ENCODE results near the gene ATE1.

The ATE1 gene

DNA sequence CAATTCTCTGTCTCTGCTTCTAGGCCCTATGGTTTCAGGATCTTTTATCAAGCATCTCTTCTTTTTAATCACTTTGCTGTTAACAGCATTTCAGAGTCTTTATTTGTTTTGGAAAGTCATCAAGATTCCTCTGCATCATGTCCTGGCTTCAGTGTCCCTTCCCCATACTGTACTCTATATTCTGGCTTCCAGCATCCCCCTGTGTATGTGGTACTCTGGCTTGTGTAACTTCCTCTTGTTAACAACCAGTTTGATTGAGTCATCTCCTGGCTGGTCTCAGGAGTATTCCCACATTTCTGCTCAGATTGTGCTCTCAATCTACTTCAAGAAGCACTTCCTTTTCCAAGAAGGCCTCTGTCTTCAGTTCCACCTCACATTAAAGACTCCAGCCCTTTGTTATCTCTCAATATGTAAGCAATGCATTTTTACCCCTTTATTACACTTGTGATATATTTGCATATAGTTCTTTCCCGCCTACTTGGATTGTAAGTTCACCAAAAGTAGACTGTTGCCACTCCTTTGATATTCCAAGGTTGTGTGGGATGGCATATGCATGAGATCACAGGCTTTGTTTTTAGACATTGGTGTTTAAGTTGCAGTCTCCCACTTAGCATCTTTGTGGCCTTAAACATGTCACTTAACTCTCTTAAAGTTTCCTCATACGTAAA is 15.1 kb upstream of the ATE1 start:
- H3K27ac ChIP-seq: peak overlapping the region; percentile 29
- no peak for TF ChIP-seq CTCF (conservative IDR thresholded peaks at IDR 0.05)

GRCh38 chr10:121941532-121941931 is 13.7 kb upstream of the ATE1 start:
- no peak for TF ChIP-seq CTCF (conservative IDR thresholded peaks at IDR 0.05)

DNA sequence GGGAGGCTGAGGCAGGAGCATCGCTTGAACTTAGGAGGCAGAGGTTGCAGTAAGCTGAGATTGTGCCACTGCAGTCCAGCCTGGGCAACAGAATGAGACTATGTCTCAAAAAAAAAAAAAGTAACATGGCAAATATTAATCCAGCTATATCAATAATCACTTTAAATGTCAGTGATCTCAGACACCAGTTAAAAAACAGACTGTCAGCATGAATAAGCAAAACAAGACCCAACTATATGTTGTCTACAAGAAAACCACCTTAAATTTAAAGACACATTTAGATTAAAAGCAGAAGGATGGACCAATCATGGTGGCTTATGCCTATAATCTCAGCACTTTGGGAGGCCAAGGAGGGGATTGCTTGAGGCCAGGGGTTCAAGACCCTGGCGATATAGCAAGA is 8.5 kb upstream of the ATE1 start:
- TF ChIP-seq CTCF (conservative IDR thresholded peaks at IDR 0.05): no peak
- peak overlapping the region; percentile 43; the same call in 1 of the 2 replicates for H3K27ac ChIP-seq

More at GRCh38 chr10:121941532-121941931, 13.7 kb upstream of the ATE1 start:
- no peak overlapping the region for H3K27ac ChIP-seq

GRCh38 chr10:121935702-121936101 is 7.9 kb upstream of the ATE1 start:
- H3K27ac ChIP-seq: peak overlapping the region; percentile 43
- no peak for TF ChIP-seq CTCF (conservative IDR thresholded peaks at IDR 0.05)

DNA sequence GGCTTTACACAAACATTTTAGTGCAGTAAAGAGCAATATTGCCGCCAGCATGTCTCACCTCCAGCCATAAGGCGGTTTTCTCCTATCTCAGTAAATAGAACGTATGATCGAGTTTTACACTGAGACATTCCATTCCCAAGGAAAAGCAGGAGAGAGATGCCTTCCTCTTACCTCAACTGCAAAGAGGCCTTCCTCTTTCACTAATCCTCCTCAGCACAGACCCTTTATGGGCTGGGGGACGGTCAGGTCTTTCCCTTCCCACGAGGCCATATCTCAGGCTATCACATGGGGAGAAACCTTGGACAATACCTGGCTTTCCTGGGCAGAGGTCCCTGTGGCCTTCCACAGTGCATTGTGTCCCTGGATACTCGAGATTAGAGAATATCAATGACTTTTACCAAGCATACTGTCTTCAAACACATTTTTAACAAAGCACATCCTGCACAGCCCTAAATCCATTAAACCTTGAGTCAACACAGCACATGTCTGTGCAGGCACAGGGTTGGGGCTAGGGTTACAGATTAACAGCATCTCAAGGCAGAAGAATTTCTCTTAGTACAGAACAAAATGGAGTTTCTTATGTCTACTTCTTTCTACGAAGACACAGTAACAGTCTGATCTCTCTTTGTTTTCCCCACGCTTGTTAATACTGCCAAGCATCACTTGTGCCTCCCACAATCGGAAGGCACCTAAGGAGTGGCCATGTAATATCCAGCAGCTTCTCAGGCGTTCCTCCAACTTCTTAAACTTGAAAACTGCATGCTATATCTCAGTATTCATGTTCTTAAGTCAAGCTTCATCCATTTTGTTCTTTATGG is 2.6 kb upstream of the ATE1 start:
- peak overlapping the region; percentile 95 for H3K27ac ChIP-seq

- peak overlapping the region; percentile 95 for H3K27ac ChIP-seq
Measured at GRCh38 chr10:121929585-121930267, 1.9 kb upstream of the ATE1 start.

GRCh38 chr10:121928528-121928884 is 675 bp upstream of the ATE1 start:
- no peak for TF ChIP-seq CTCF (conservative IDR thresholded peaks at IDR 0.05)
- peak overlapping the region; percentile 95 for H3K27ac ChIP-seq

GRCh38 chr10:121927318-121927840 is 452 bp downstream of the ATE1 start:
- H3K27ac ChIP-seq: peak overlapping the region; percentile 95
- TF ChIP-seq CTCF (conservative IDR thresholded peaks at IDR 0.05): no peak
